Measurements from ENCODE around the gene ART5.

DNA sequence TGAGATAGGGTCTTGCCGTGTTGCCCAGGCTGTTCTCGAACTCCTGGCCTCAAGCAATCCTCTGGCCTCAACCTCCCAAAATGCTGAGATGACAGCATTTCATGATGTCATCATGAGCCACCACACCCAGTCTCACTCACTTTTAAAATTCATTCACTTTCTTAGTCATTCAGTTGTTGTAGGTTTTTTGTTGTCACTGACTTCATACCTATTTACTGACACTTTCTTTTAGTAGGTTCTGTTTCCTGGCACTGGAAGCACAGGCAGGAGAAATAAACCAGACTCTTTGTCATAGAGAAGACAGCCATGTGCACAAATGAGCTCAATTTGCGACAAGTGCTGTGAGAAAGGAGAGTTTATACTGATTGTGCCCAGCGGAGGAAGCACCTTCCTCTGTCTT is 10.5 kb downstream of the ART5 start:
- TF ChIP-seq CTCF (conservative IDR thresholded peaks at IDR 0.05; ENCODE audit: low read depth, low read length) (no peak), EZH2 (IDR thresholded peaks at IDR 0.05; ENCODE audit: borderline replicate concordance, low read depth, low read length, poor library complexity, severe bottlenecking) (no peak)

Measured in A673 (cell line).